OCI-LY3 (cell line): ENCODE data around the gene TXNL4B.

ENCODE experiments used
- H2AFZ ChIP-seq: fragments of 200-600, 300-600 bp; shearing (Covaris generic); 2 replicates; pipeline ENCODE4 v1.6.0; 2014; ENCODE audit warnings: antibody characterized with exemption, low read depth, low read length
- H3K27ac ChIP-seq: fragments of 200-600, 300-600 bp; sonication (generic); 2 replicates; pipeline ENCODE4 v1.5.1; 2014; ENCODE audit warnings: mild to moderate bottlenecking, low read length, moderate library complexity, mixed read lengths
- H3K27me3 ChIP-seq: fragments of 200-600, 300-600 bp; sonication (generic); 2 replicates; pipeline ENCODE4 v1.6.1; 2014; ENCODE audit warnings: low read depth, low read length, mixed read lengths
- H3K36me3 ChIP-seq: fragments of 200-600, 300-600 bp; sonication (generic); replicated peaks from 2 replicates; pipeline ENCODE3; 2014; ENCODE audit warnings: low read depth, low read length, mixed read lengths
- H3K4me1 ChIP-seq: fragments of 300-600, 200-600 bp; sonication (generic); 2 replicates; pipeline ENCODE4 v1.6.1; 2014; ENCODE audit warnings: low read length, mixed read lengths
- H3K4me2 ChIP-seq: fragments of 200-600, 300-600 bp; sonication (generic); 2 replicates; pipeline ENCODE4 v1.6.1; 2014; ENCODE audit warnings: low read length, mixed read lengths
- H3K4me3 ChIP-seq: fragments of 300-600, 200-600 bp; sonication (generic); 2 replicates; pipeline ENCODE4 v1.5.1; 2014; ENCODE audit warnings: antibody characterized with exemption, mild to moderate bottlenecking, low read length, moderate library complexity
- H3K79me2 ChIP-seq: fragments of 300-600, 200-600 bp; shearing (Covaris generic); 2 replicates; pipeline ENCODE4 v1.6.1; 2014; ENCODE audit warnings: mild to moderate bottlenecking, low read length, mixed read lengths
- H3K9ac ChIP-seq: fragments of 300-600, 200-600 bp; shearing (Covaris generic); 2 replicates; pipeline ENCODE4 v1.6.0; 2014; ENCODE audit warnings: mild to moderate bottlenecking, low read length, moderate library complexity
- H3K9me3 ChIP-seq: fragments of 200-600, 300-600 bp; shearing (Covaris generic); 2 replicates; pipeline ENCODE4 v1.6.1; 2014; ENCODE audit warnings: low read length, mixed read lengths; ENCODE audit not compliant: insufficient read depth
- H4K20me1 ChIP-seq: fragments of 200-600, 300-600 bp; sonication (generic); 2 replicates; pipeline ENCODE4 v1.6.1; 2016; ENCODE audit warnings: low read length, mixed read lengths; ENCODE audit not compliant: insufficient read depth
- EZH2phosphoT487 ChIP-seq: fragments of 200-600 bp; shearing (Covaris generic); IDR thresholded peaks from 2 replicates; pipeline ENCODE4 v1.6.1; 2018; ENCODE audit warnings: antibody characterized with exemption, mixed run types, low read depth
- TF ChIP-seq, protein P1 (sequence below): fragments of 200-600, 300-600 bp; sonication (generic); IDR thresholded peaks from 2 replicates; pipeline ENCODE4 v1.5.1; 2014; ENCODE audit warnings: antibody characterized with exemption, low read length, low read depth

The TXNL4B gene

DNA sequence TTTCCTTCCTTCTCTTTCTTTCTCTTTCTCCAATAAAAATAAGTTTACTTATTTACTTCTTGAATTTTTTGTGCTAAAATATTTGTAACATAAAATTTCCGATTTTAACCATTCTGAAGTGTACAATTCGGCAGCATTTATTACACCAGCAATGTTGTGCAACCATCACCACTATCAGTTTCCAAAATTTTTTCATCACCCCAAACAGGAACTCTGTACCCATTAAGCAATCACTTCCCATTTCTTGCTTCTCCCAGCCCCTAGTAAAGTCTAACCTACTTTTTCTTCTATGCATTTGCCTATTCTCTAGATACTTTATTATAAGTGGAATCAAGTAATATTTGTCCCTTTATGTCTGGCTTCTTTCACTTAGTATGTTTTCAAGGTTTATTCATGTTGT, 41.6 kb downstream of the TXNL4B start:
- TF ChIP-seq, protein P1, sequence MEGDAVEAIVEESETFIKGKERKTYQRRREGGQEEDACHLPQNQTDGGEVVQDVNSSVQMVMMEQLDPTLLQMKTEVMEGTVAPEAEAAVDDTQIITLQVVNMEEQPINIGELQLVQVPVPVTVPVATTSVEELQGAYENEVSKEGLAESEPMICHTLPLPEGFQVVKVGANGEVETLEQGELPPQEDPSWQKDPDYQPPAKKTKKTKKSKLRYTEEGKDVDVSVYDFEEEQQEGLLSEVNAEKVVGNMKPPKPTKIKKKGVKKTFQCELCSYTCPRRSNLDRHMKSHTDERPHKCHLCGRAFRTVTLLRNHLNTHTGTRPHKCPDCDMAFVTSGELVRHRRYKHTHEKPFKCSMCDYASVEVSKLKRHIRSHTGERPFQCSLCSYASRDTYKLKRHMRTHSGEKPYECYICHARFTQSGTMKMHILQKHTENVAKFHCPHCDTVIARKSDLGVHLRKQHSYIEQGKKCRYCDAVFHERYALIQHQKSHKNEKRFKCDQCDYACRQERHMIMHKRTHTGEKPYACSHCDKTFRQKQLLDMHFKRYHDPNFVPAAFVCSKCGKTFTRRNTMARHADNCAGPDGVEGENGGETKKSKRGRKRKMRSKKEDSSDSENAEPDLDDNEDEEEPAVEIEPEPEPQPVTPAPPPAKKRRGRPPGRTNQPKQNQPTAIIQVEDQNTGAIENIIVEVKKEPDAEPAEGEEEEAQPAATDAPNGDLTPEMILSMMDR, result no peak
- TF ChIP-seq EZH2phosphoT487, result no peak

DNA sequence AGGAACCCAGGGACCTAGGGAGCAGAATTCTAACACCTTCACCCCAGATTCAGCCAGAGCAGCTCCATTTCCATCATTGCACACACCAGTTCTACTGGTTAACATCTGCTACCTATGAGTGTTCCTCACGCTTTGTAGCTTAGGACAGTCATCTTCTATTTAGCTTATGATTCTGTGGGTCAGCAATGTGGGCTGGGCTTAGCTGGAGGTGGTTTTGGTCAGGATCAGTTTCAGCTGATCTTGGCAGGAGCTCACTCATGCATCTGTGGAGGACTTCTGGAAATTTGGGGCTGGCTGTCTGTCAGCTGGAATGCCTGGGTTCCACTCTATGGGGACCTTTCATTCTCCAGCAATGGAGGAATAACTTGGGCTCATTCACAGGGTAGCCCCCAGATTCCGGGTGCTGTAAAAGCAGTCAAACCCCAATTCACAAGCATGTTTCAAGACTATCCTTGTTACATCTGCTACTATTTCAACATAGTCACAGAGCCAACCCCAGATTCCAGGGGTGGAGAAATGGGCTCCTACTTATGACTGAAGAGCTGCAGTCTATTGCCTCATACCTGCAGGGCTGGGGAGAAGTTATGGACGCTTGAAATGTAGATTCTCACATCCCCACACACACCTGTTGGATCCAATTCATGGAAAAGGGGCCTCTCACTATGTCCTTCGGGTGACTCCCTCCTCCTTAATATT, 42.5 kb downstream of the TXNL4B start:
- no peak overlapping the region for H3K9ac ChIP-seq
- no peaks in the 10 kb centered on the region for H3K79me2 ChIP-seq
- no peaks in the 10 kb centered on the region for H3K27me3 ChIP-seq

More for the DNA sequence above, 41.6 kb downstream of the TXNL4B start:
- H3K36me3 ChIP-seq, result no peaks in the 10 kb centered on the region
- no peaks in the 10 kb centered on the region for H3K27me3 ChIP-seq
- no peak overlapping the region for H3K27ac ChIP-seq
- no peaks in the 10 kb centered on the region for H3K4me1 ChIP-seq
- no peak overlapping the region for H3K4me2 ChIP-seq
- H4K20me1 ChIP-seq, result no peaks in the 10 kb centered on the region
- H3K9me3 ChIP-seq, result peaks cover 4% of the 10 kb centered on the region; the same call in 1 of the 2 replicates
- H3K79me2 ChIP-seq, result no peaks in the 10 kb centered on the region
- H2AFZ ChIP-seq, result no peak overlapping the region
- H3K4me3 ChIP-seq, result no peak overlapping the region
- no peak overlapping the region for H3K9ac ChIP-seq

DNA sequence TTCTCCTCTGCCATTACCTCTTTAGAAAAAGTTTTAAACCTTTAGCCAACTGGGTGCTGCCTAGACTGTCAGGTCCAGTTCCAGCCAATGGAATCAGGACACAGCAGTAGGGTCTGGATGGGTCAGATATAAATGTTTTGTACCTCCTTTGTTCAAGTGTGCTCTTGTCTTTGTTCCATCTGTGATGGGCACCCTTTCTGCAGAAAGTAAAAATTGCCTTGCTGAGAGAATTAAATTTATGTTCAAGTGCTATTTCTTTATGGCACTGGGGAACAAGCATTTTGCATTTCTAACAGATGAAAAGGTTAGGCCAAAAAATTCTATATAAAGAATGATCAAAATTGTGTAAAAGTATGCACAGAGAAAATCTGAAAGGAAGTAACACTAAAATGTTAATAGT, 44.3 kb downstream of the TXNL4B start:
- Histone ChIP-seq H3K36me3 (no peaks in the 10 kb centered on the region), H2AFZ (no peak overlapping the region), H3K4me3 (no peak overlapping the region), H3K9me3 (peaks cover 4% of the 10 kb centered on the region; the same call in 1 of the 2 replicates), H3K27me3 (no peaks in the 10 kb centered on the region), H3K27ac (no peak overlapping the region), H3K4me2 (no peak overlapping the region), H3K4me1 (no peaks in the 10 kb centered on the region), H4K20me1 (no peaks in the 10 kb centered on the region), H3K9ac (no peak overlapping the region), H3K79me2 (no peaks in the 10 kb centered on the region)
- TF ChIP-seq, protein P1, result no peak
- TF ChIP-seq EZH2phosphoT487, result no peak

More for the DNA sequence above, 42.5 kb downstream of the TXNL4B start:
- Histone ChIP-seq H3K4me2 (no peak overlapping the region), H3K4me3 (no peak overlapping the region), H4K20me1 (no peaks in the 10 kb centered on the region), H3K27ac (no peak overlapping the region), H3K4me1 (no peaks in the 10 kb centered on the region), H3K36me3 (no peaks in the 10 kb centered on the region), H2AFZ (no peak overlapping the region), H3K9me3 (peaks cover 4% of the 10 kb centered on the region; the same call in 1 of the 2 replicates)
- TF ChIP-seq, protein P1, result no peak
- TF ChIP-seq EZH2phosphoT487, result no peak

DNA sequence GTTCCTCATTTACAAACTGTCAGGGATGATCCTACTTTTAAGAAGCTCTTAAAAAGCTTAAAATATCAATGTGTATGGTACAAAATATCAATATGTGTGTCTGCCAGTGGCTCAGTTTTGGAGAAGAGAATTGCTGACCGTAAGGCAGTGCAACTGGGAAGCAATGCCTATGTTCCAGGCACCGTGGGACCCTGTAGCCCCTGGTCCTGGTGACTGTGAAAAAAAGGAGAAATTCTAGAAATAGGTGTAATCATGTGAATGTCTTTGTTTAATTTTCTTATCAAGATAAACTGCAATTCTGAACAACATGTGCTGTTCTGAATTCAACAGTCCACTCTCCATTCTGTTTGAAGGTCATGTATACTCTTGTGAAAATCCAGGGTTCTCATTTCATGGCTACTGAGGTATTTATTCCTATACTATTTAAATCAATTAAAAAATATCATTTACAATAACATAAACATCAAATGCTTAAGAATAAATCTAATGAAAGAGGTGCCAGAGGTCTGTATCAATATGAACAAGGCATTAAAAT, 48.5 kb downstream of the TXNL4B start:
- H3K4me3 ChIP-seq, result no peak overlapping the region
- H3K9ac ChIP-seq, result no peak overlapping the region
- H3K36me3 ChIP-seq, result peaks cover 2% of the 10 kb centered on the region
- H3K27me3 ChIP-seq, result no peaks in the 10 kb centered on the region
- H3K9me3 ChIP-seq, result peaks cover 4% of the 10 kb centered on the region; the same call in 1 of the 2 replicates
- no peaks in the 10 kb centered on the region for H4K20me1 ChIP-seq
- TF ChIP-seq EZH2phosphoT487, result no peak
- TF ChIP-seq, protein P1, result no peak
- H3K4me1 ChIP-seq, result no peaks in the 10 kb centered on the region
- H3K27ac ChIP-seq, result no peak overlapping the region
- no peak overlapping the region for H3K4me2 ChIP-seq
- no peak overlapping the region for H2AFZ ChIP-seq
- H3K79me2 ChIP-seq, result no peaks in the 10 kb centered on the region
